GM12878 (cell line): ENCODE measurements around the gene RBM12. TPM values are rescaled to one million over a fixed set of nuclear protein-coding genes. Genes with fewer than 3 reads are reported as not detected.

Experiments
- ATAC-seq: fragments of 200-7000 bp; cut with Tn5 transposase; 3 replicates; pipeline ENCODE4 v1.9.1; 2020; ENCODE audit warnings: mild to moderate bottlenecking, moderate library complexity
- BruUV-seq: library from RNA; stranded (reverse); fragments of 400-500 nt; replicated peaks from 2 replicates; lab custom pipeline; 2021; lab: Mats Ljungman, UMichigan
- CTCF ChIA-PET: fragments of 300-600 bp; sonication (Branson Sonifier 250); formaldehyde crosslinking; extraction: SDS; loops from one replicate; lab custom pipeline; 2021; ENCODE audit warnings: inconsistent platforms; lab: Yijun Ruan, JAX
- POLR2A ChIA-PET: fragments of 350-600 bp; formaldehyde crosslinking; extraction: SDS; loops from one replicate; lab custom pipeline; 2021; ENCODE audit warnings: inconsistent platforms; lab: Charles Lee
- RAD21 ChIA-PET: fragments of 300-600 bp; sonication (Branson Sonifier 250); formaldehyde crosslinking; loops from one replicate; lab custom pipeline; 2023; ENCODE audit warnings: antibody characterized with exemption; ENCODE audit not compliant: unreplicated experiment; lab: Charles Lee
- SMC1A ChIA-PET: fragments of 300-600 bp; sonication (Branson Sonifier 250); formaldehyde crosslinking; loops from one replicate; lab custom pipeline; 2023; ENCODE audit not compliant: unreplicated experiment, uncharacterized antibody; lab: Charles Lee
- DNase-seq: peaks from one replicate; pipeline ENCODE4 v3.0.0-alpha.2; 2011; ENCODE audit warnings: low read depth, low spot score
- FAIRE-seq: peaks from 3 replicates; lab custom pipeline; 2011; peaks lifted over from hg19 to GRCh38; lab: Jason Lieb, UNC
- H2AFZ ChIP-seq: 2 replicates; pipeline ENCODE4 v1.6.0; 2011; ENCODE audit warnings: low read depth, low read length, control low read depth; ENCODE audit not compliant: control insufficient read depth
- H3K27ac ChIP-seq: 2 replicates; pipeline ENCODE4 v1.5.1; 2011; ENCODE audit warnings: control low read depth; ENCODE audit not compliant: control insufficient read depth, insufficient read depth
- H3K27me3 ChIP-seq, 2 experiments: replicated peaks in 1 of 2; 2 replicates each; pipeline versions ENCODE4 v1.6.0 to v1.6.1; 2011; ENCODE audit warnings: low read length in 1 of 2; ENCODE audit not compliant: control insufficient read depth in 2 of 2, insufficient read depth in 2 of 2
- H3K36me3 ChIP-seq, 2 experiments: 2 replicates each; pipeline ENCODE4 v1.5.1; 2011; ENCODE audit warnings: low read length in 1 of 2; ENCODE audit not compliant: control insufficient read depth in 2 of 2, insufficient read depth in 2 of 2
- H3K4me1 ChIP-seq: 2 replicates; pipeline ENCODE4 v1.6.1; 2011; ENCODE audit warnings: mild to moderate bottlenecking, low read length, moderate library complexity, mixed read lengths; ENCODE audit not compliant: control insufficient read depth, insufficient read depth
- H3K4me2 ChIP-seq: 2 replicates; pipeline ENCODE4 v1.6.0; 2011; ENCODE audit warnings: control low read depth; ENCODE audit not compliant: control insufficient read depth, insufficient read depth
- H3K4me3 ChIP-seq: fragments of 200-600 bp; sonication (generic); 2 replicates; pipeline ENCODE4 v1.5.1; 2016
- H3K79me2 ChIP-seq: 2 replicates; pipeline ENCODE4 v1.6.0; 2011; ENCODE audit warnings: low read length; ENCODE audit not compliant: control insufficient read depth, insufficient read depth
- H3K9ac ChIP-seq: 2 replicates; pipeline ENCODE4 v1.8.0; 2011; ENCODE audit warnings: low read length, control low read depth, mixed read lengths; ENCODE audit not compliant: control insufficient read depth, insufficient read depth
- H3K9me3 ChIP-seq: replicated peaks from 3 replicates; pipeline ENCODE4 v1.5.1; 2011; ENCODE audit warnings: mild to moderate bottlenecking, low read length; ENCODE audit not compliant: control insufficient read depth, insufficient read depth
- H4K20me1 ChIP-seq: 2 replicates; pipeline ENCODE4 v1.6.0; 2011; ENCODE audit not compliant: control insufficient read depth, insufficient read depth
- ATF7 ChIP-seq: fragments of 450-650 bp; IDR thresholded peaks from 2 replicates; pipeline ENCODE4 v1.6.1; 2016; ENCODE audit warnings: low read depth, mild to moderate bottlenecking
- CHD2 ChIP-seq: IDR thresholded peaks from 2 replicates; pipeline ENCODE4 v1.6.1; 2011; ENCODE audit warnings: low read depth, low read length, improper control_type of control experiment, borderline replicate concordance
- JUNB ChIP-seq: IDR thresholded peaks from 2 replicates; pipeline ENCODE4 v1.6.1; 2016; ENCODE audit warnings: antibody characterized with exemption, mild to moderate bottlenecking
- KDM1A ChIP-seq: fragments of 200-600 bp; sonication (generic); IDR thresholded peaks from 2 replicates; pipeline ENCODE4 v1.6.1; 2016; ENCODE audit warnings: borderline replicate concordance
- NRF1 ChIP-seq: conservative IDR thresholded peaks from 2 replicates; pipeline ENCODE4 v1.6.1; 2011; ENCODE audit warnings: mild to moderate bottlenecking, low read depth, low read length, improper control_type of control experiment
- WGBS: methylation state at CpG from one replicate; pipeline ENCODE4 v1.1.6; 2016; ENCODE audit warnings: low lambda C conversion rate; ENCODE audit not compliant: insufficient replicate concordance, insufficient coverage; ENCODE audit errors: missing lambda C conversion rate; 5-methylcytosine and 5-hydroxymethylcytosine counted together
- in situ Hi-C: fragments of 300-500 bp; cut with MboI; formaldehyde crosslinking; loops from 9 replicates; pipeline ENCODE4 v1.14.3; 2018; ENCODE audit warnings: mixed read lengths
- intact Hi-C: fragments of 100-400 bp; cut with micrococcal nuclease; formaldehyde crosslinking; loops from one replicate; pipeline ENCODE4 v1.14.2; 2022; ENCODE audit not compliant: unreplicated experiment
- polyA plus RNA-seq, 11 experiments: library from polyadenylated mRNA; depleted of rRNA in 4 of 11; unstranded in 6 of 11; stranded (reverse) in 5 of 11; fragments of >200 nt; fragmentation: Nextera tagmentation in 4 of 11; fragmentation: Illumina TruSeq in 1 of 11; extraction: Ambion mirVana in 4 of 11; extraction: Trizol in 1 of 11; gene quantifications; 1 replicate in 1 of 11; 2 replicates in 10 of 11; pipeline versions ENCODE4 v1.2.1 to v1.2.3, GENCODE V29; 2011 to 2016; ENCODE audit warnings: inconsistent platforms in 2 of 11, missing spikeins in 2 of 11, low read depth in 1 of 11
- total RNA-seq, 4 experiments: library from RNA; depleted of rRNA in 3 of 4; stranded (reverse); fragments of >200 nt in 3 of 4; fragmentation: Illumina TruSeq in 1 of 4; extraction: Trizol in 1 of 4; gene quantifications; 2 replicates each; pipeline versions ENCODE4 v1.2.1 to v1.2.3, GENCODE V29; 2013 to 2021
- TF ChIP-seq, protein P1 (sequence below): IDR thresholded peaks from 2 replicates; pipeline ENCODE4 v1.6.1; 2011; ENCODE audit warnings: low read depth, low read length, improper control_type of control experiment, borderline replicate concordance
- TF ChIP-seq, protein P2 (sequence below), 3 experiments: IDR thresholded peaks in 2 of 3; conservative IDR thresholded peaks in 1 of 3; 2 replicates each; pipeline ENCODE4 v1.5.1; 2011; ENCODE audit warnings: low read depth in 3 of 3, low read length in 3 of 3, mild to moderate bottlenecking in 3 of 3, control low read depth in 2 of 3, moderate library complexity in 2 of 3, inconsistent platforms in 1 of 3, mixed read lengths in 1 of 3; ENCODE audit not compliant: control insufficient read depth in 2 of 3, insufficient read depth in 1 of 3; ENCODE audit errors: extremely low read depth in 1 of 3

Gene RBM12
- total and polyA plus RNA-seq, 10 of the 15 experiments (the other 5 are each of a cell fraction or from before 2014, with no cell fraction given): 4.7 to 153 (median 58.5) TPM

DNA sequence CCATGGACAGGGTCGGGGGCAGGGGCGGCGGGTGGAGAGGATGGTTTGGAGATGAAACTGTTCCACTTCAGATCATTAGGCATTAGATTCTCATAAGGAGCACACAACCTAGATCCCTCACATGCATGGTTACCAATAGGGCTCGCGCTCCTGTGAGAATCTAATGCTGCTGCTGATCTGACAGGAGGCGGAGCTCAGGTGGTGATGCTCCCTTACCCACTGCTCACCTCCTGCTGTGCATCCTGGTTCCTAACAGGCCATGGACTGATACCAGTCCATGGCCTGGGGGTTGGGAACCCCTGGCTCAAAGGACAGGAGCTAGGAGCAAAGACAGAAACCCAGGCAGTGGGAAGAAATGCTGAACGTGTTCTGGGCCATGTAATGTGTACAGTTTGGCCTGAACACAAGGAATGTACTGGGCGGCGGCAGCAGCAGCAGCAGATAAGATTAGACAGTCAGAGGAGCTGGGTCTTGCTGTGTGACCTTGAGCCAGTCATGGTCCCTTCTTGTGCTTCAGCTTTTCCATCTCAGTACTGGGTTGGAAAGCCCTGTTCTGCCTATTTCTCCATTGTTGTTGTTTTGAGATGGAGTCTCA, 53.8 kb downstream of the RBM12 start:
- CTCF ChIA-PET: interaction anchor here (0.7 kb wide), 1 partner anchor 122 kb away, joined by 3 read pairs; no protein-coding TSS in a partner anchor
- DNase-seq: no peak
- H3K79me2 ChIP-seq: no peaks in the 10 kb centered on the region
- no peak overlapping the region for H3K4me3 ChIP-seq
- peaks cover 38% of the 10 kb centered on the region for H3K4me1 ChIP-seq
- no peaks in the 10 kb centered on the region for H4K20me1 ChIP-seq
- no peak overlapping the region for H3K9ac ChIP-seq
- peak; percentile 13 for FAIRE-seq
- no TSS peak for BruUV-seq
- no peak for ATAC-seq
- TF ChIP-seq, protein P1, sequence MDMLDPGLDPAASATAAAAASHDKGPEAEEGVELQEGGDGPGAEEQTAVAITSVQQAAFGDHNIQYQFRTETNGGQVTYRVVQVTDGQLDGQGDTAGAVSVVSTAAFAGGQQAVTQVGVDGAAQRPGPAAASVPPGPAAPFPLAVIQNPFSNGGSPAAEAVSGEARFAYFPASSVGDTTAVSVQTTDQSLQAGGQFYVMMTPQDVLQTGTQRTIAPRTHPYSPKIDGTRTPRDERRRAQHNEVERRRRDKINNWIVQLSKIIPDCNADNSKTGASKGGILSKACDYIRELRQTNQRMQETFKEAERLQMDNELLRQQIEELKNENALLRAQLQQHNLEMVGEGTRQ: no peak
- TF ChIP-seq KDM1A: no peak
- TF ChIP-seq NRF1: no peak
- TF ChIP-seq, protein P2, sequence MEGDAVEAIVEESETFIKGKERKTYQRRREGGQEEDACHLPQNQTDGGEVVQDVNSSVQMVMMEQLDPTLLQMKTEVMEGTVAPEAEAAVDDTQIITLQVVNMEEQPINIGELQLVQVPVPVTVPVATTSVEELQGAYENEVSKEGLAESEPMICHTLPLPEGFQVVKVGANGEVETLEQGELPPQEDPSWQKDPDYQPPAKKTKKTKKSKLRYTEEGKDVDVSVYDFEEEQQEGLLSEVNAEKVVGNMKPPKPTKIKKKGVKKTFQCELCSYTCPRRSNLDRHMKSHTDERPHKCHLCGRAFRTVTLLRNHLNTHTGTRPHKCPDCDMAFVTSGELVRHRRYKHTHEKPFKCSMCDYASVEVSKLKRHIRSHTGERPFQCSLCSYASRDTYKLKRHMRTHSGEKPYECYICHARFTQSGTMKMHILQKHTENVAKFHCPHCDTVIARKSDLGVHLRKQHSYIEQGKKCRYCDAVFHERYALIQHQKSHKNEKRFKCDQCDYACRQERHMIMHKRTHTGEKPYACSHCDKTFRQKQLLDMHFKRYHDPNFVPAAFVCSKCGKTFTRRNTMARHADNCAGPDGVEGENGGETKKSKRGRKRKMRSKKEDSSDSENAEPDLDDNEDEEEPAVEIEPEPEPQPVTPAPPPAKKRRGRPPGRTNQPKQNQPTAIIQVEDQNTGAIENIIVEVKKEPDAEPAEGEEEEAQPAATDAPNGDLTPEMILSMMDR (IDR thresholded peaks at IDR 0.05 in 2 of 3, conservative IDR thresholded peaks at IDR 0.05 in 1 of 3; ENCODE audit: control insufficient read depth in 2 of 3, extremely low read depth in 1 of 3, insufficient read depth in 1 of 3, low read depth in 3 of 3, low read length in 3 of 3): no peak
- TF ChIP-seq ATF7: no peak
- no peak for TF ChIP-seq CHD2
- no peak for TF ChIP-seq JUNB
- H3K4me2 ChIP-seq: peak overlapping the region; percentile 44; the same call in 1 of the 2 replicates
- H3K27ac ChIP-seq: peak overlapping the region; percentile 46; the same call in 1 of the 2 replicates
- 89% methylated on average over 9 of the region's 9 CpGs for whole genome bisulfite sequencing
- POLR2A ChIA-PET: no interaction called here
- no peak overlapping the region for H2AFZ ChIP-seq
- SMC1A ChIA-PET: no interaction called here
- no peaks in the 10 kb centered on the region; the same call in 2 of the 3 replicates for H3K9me3 ChIP-seq
- in situ Hi-C loops: no loop called here
- H3K27me3 ChIP-seq: no peaks in the 10 kb centered on the region
- intact Hi-C loops: loop anchor here (10.0 kb wide), 1 partner anchor 146 kb away; no protein-coding TSS in a partner anchor
- RAD21 ChIA-PET: interaction anchor here (0.7 to 1.2 kb wide), 2 partner anchors 10 to 1144 kb away, joined by 3 read pairs; no protein-coding TSS in a partner anchor
- H3K36me3 ChIP-seq: no peaks in the 10 kb centered on the region
